HCT116 (cell line): ENCODE results near the gene PDK2. TPM values are rescaled to one million over a fixed set of nuclear protein-coding genes. Genes with fewer than 3 reads are reported as not detected.

Experiments
- ATAC-seq: fragments of 200-7000 bp; cut with Tn5 transposase; 2 replicates; pipeline ENCODE4 v1.9.1; 2020; ENCODE audit warnings: mild to moderate bottlenecking, moderate library complexity
- BruUV-seq: library from RNA; stranded (reverse); fragments of 400-500 nt; replicated peaks from 2 replicates; lab custom pipeline; 2021; lab: Mats Ljungman, UMichigan
- CTCF ChIA-PET: fragments of 300-600 bp; sonication (Branson Sonifier 250); formaldehyde crosslinking; loops from one replicate; lab custom pipeline; 2021; ENCODE audit warnings: antibody characterized with exemption; lab: Charles Lee
- POLR2A ChIA-PET: fragments of 300-600, 350-600 bp; sonication (Branson Sonifier 250); formaldehyde crosslinking; loops from one replicate; lab custom pipeline; 2021; ENCODE audit warnings: antibody characterized with exemption; lab: Charles Lee
- RAD21 ChIA-PET, 2 experiments: fragments of 300-600 bp; sonication (Branson Sonifier 250); formaldehyde crosslinking; loops; one replicate each; lab custom pipeline; 2023; ENCODE audit warnings: low total read pairs in 2 of 2; ENCODE audit not compliant: uncharacterized antibody in 2 of 2, unreplicated experiment in 2 of 2, low non-redundant PET in 1 of 2; lab: Charles Lee
- DNase-seq: peaks from one replicate; pipeline ENCODE4 v3.0.0-alpha.2; 2010; ENCODE audit warnings: low read depth, low spot score
- H2AFZ ChIP-seq: fragments of 200-600 bp; shearing (Covaris generic), sonication (generic); 2 replicates; pipeline ENCODE4 v1.6.1; 2017; ENCODE audit warnings: low read depth, mixed run types, mixed read lengths, antibody characterized with exemption, low read length; ENCODE audit not compliant: poor library complexity, severe bottlenecking
- H3K27ac ChIP-seq: 2 replicates; pipeline ENCODE4 v1.5.1; 2012; ENCODE audit warnings: low read depth, low read length
- H3K27me3 ChIP-seq: fragments of 200-600 bp; sonication (generic); 2 replicates; pipeline ENCODE4 v1.6.1; 2016; ENCODE audit warnings: mixed run types, low read length, mixed read lengths; ENCODE audit not compliant: insufficient read depth
- H3K36me3 ChIP-seq, 2 experiments: fragments of 200-500 bp in 1 of 2; fragments of 200-600 bp in 1 of 2; sonication (Bioruptor generic) in 1 of 2; sonication (generic) in 1 of 2; 2 replicates each; pipeline versions ENCODE4 v1.5.1 to v1.6.1; 2014 to 2016; ENCODE audit warnings: low read length in 2 of 2, inconsistent platforms in 1 of 2, mixed read lengths in 1 of 2, mixed run types in 1 of 2; ENCODE audit not compliant: insufficient read depth in 2 of 2, control insufficient read depth in 1 of 2
- H3K4me1 ChIP-seq, 2 experiments: fragments of 200-600 bp in 1 of 2; sonication (generic) in 1 of 2; 2 replicates each; pipeline versions ENCODE4 v1.5.1 to v1.6.1; 2012 to 2017; ENCODE audit warnings: low read length in 2 of 2, inconsistent platforms in 1 of 2, mild to moderate bottlenecking in 1 of 2, mixed read lengths in 1 of 2, mixed run types in 1 of 2, moderate library complexity in 1 of 2; ENCODE audit not compliant: insufficient read depth in 2 of 2, control insufficient read depth in 1 of 2
- H3K4me2 ChIP-seq: fragments of 200-600 bp; sonication (generic); 2 replicates; pipeline ENCODE4 v1.6.1; 2017; ENCODE audit warnings: mixed run types, low read length, mixed read lengths
- H3K4me3 ChIP-seq, 2 experiments: fragments of 200-600 bp in 1 of 2; sonication (generic) in 1 of 2; replicated peaks in 1 of 2; 2 replicates each; pipeline ENCODE4 v1.5.1; 2011 to 2016; ENCODE audit warnings: low read length in 2 of 2, control low read depth in 1 of 2, low read depth in 1 of 2, mild to moderate bottlenecking in 1 of 2, mixed read lengths in 1 of 2, mixed run types in 1 of 2
- H3K79me2 ChIP-seq: fragments of 200-600 bp; sonication (generic); 2 replicates; pipeline ENCODE4 v1.6.1; 2017; ENCODE audit warnings: mild to moderate bottlenecking, mixed run types, low read length, moderate library complexity, mixed read lengths; ENCODE audit not compliant: insufficient read depth
- H3K9ac ChIP-seq: fragments of 200-600 bp; sonication (generic); 2 replicates; pipeline ENCODE4 v1.6.1; 2016; ENCODE audit warnings: low read length, mixed read lengths
- H3K9me2 ChIP-seq: fragments of 200-600 bp; sonication (generic), shearing (Covaris generic); 2 replicates; pipeline ENCODE4 v1.6.1; 2017; ENCODE audit warnings: mixed run types, mild to moderate bottlenecking, moderate library complexity; ENCODE audit not compliant: insufficient read depth
- H3K9me3 ChIP-seq, 2 experiments: fragments of 200-500 bp in 1 of 2; fragments of 200-600 bp in 1 of 2; sonication (Bioruptor generic) in 1 of 2; sonication (generic) in 1 of 2; 2 replicates each; pipeline ENCODE4 v1.6.1; 2014 to 2017; ENCODE audit warnings: low read length in 2 of 2, mixed read lengths in 2 of 2, inconsistent platforms in 1 of 2, low read depth in 1 of 2, mild to moderate bottlenecking in 1 of 2, mixed run types in 1 of 2, moderate library complexity in 1 of 2; ENCODE audit not compliant: control insufficient read depth in 1 of 2, insufficient read depth in 1 of 2
- H4K20me1 ChIP-seq: fragments of 200-600 bp; sonication (generic), shearing (Covaris generic); 2 replicates; pipeline ENCODE4 v1.6.1; 2017; ENCODE audit warnings: mixed run types, mild to moderate bottlenecking, moderate library complexity; ENCODE audit not compliant: insufficient read depth
- ATF3 ChIP-seq: IDR thresholded peaks from 2 replicates; pipeline ENCODE4 v1.6.1; 2012
- CBX3 ChIP-seq: IDR thresholded peaks from 2 replicates; pipeline ENCODE4 v1.6.1; 2012; ENCODE audit warnings: low read depth
- CEBPB ChIP-seq: IDR thresholded peaks from 2 replicates; pipeline ENCODE4 v1.6.1; 2012; ENCODE audit warnings: low read depth
- ELF1 ChIP-seq: IDR thresholded peaks from 2 replicates; pipeline ENCODE4 v1.6.1; 2012; ENCODE audit warnings: low read depth, borderline replicate concordance
- EZH2phosphoT487 ChIP-seq: fragments of 200-600 bp; IDR thresholded peaks from 2 replicates; pipeline ENCODE4 v1.6.1; 2018; ENCODE audit warnings: antibody characterized with exemption, borderline replicate concordance
- JUND ChIP-seq: IDR thresholded peaks from 2 replicates; pipeline ENCODE4 v1.6.1; 2012
- MAX ChIP-seq: IDR thresholded peaks from 2 replicates; pipeline ENCODE4 v1.6.1; 2012
- POLR2A ChIP-seq: IDR thresholded peaks from 2 replicates; pipeline ENCODE4 v1.7.0; 2011; ENCODE audit warnings: borderline replicate concordance; ENCODE audit not compliant: insufficient read depth, insufficient read length; ENCODE audit errors: extremely low read depth
- POLR2AphosphoS5 ChIP-seq: IDR thresholded peaks from 2 replicates; pipeline ENCODE4 v1.6.1; 2011; ENCODE audit warnings: mild to moderate bottlenecking, low read depth, low read length, moderate library complexity
- RAD21 ChIP-seq: IDR thresholded peaks from 2 replicates; pipeline ENCODE4 v1.6.1; 2012; ENCODE audit warnings: low read depth, mild to moderate bottlenecking
- SP1 ChIP-seq: IDR thresholded peaks from 2 replicates; pipeline ENCODE4 v1.6.1; 2012; ENCODE audit warnings: low read depth
- SRF ChIP-seq: IDR thresholded peaks from 2 replicates; pipeline ENCODE4 v1.6.1; 2012; ENCODE audit warnings: low read depth
- YY1 ChIP-seq: IDR thresholded peaks from 2 replicates; pipeline ENCODE4 v1.6.1; 2011; ENCODE audit warnings: low read length, low read depth, moderate library complexity, mild to moderate bottlenecking; ENCODE audit not compliant: insufficient replicate concordance; ENCODE audit errors: extremely low read depth
- ZFX ChIP-seq: fragments of 450-650 bp; IDR thresholded peaks from 2 replicates; pipeline ENCODE4 v1.6.1; 2017
- intact Hi-C: fragments of 100-400 bp; cut with micrococcal nuclease; formaldehyde crosslinking; loops from 2 replicates; pipeline ENCODE4 v1.10.0; 2022
- total RNA-seq: library from RNA; stranded (reverse); gene quantifications from one replicate; pipeline ENCODE4 v1.2.1, GENCODE V29; 2021; ENCODE audit not compliant: unreplicated experiment
- TF ChIP-seq, protein P1 (sequence below): IDR thresholded peaks from 2 replicates; pipeline ENCODE4 v1.6.1; 2011; ENCODE audit warnings: mild to moderate bottlenecking, low read length, moderate library complexity; ENCODE audit not compliant: insufficient replicate concordance; ENCODE audit errors: extremely low read depth
- TF ChIP-seq, protein P2 (sequence below), 3 experiments: fragments of 200-600 bp in 1 of 3; sonication (generic) in 1 of 3; IDR thresholded peaks in 2 of 3; conservative IDR thresholded peaks in 1 of 3; 2 replicates each; pipeline ENCODE4 v1.5.1; 2012 to 2017; ENCODE audit warnings: low read depth in 2 of 3, low read length in 2 of 3, antibody characterized with exemption in 1 of 3, borderline replicate concordance in 1 of 3, control low read depth in 1 of 3, mild to moderate bottlenecking in 1 of 3, mixed read lengths in 1 of 3, mixed run types in 1 of 3, moderate library complexity in 1 of 3; ENCODE audit not compliant: insufficient read depth in 1 of 3

The PDK2 gene
- total RNA-seq, 1 experiment from 2014 or later, result 39.1 TPM

- ChIA-PET POLR2A (no interaction called here), CTCF (interaction anchor here (2.5 kb wide), 1 partner anchor 16 kb away, joined by 7 read pairs; no protein-coding TSS in a partner anchor), RAD21 (no interaction called here)
- no peak for ATAC-seq
- Histone ChIP-seq H3K9me3 (no peaks in the 10 kb centered on the region), H3K9ac (no peak overlapping the region), H3K4me1 (peaks cover 0 to 13% of the 10 kb centered on the region in 2 experiments; a peak in 2 of 4 replicates), H2AFZ (no peak overlapping the region), H3K4me2 (no peak overlapping the region), H4K20me1 (no peaks in the 10 kb centered on the region), H3K27me3 (no peaks in the 10 kb centered on the region), H3K9me2 (no peaks in the 10 kb centered on the region), H3K27ac (no peak overlapping the region), H3K36me3 (peaks cover 0 to 5% of the 10 kb centered on the region in 2 experiments; a peak in 1 of 4 replicates), H3K79me2 (no peaks in the 10 kb centered on the region), H3K4me3 (no peak overlapping the region)
- no peak for DNase-seq
- no TSS peak for BruUV-seq
- intact Hi-C loops, result no loop called here
- TF ChIP-seq CEBPB (no peak), POLR2AphosphoS5 (no peak), ATF3 (no peak)
Observed at GRCh38 chr17:50109785-50110184, 14.6 kb downstream of the PDK2 start.

- H3K9ac ChIP-seq, result no peak overlapping the region
- no peak overlapping the region for H2AFZ ChIP-seq
- no peaks in the 10 kb centered on the region for H3K27me3 ChIP-seq
- no peaks in the 10 kb centered on the region for H3K79me2 ChIP-seq
- no peaks in the 10 kb centered on the region for H4K20me1 ChIP-seq
- TSS peak; percentile 14 for BruUV-seq
- no peaks in the 10 kb centered on the region for H3K9me3 ChIP-seq
- no peak overlapping the region for H3K27ac ChIP-seq
- ATAC-seq (no peak), DNase-seq (no peak)
- no peaks in the 10 kb centered on the region for H3K9me2 ChIP-seq
- POLR2A ChIA-PET, result no interaction called here
- peaks cover 0 to 5% of the 10 kb centered on the region in 2 experiments; a peak in 1 of 4 replicates for H3K36me3 ChIP-seq
- peaks cover 0 to 16% of the 10 kb centered on the region in 2 experiments; a peak in 2 of 4 replicates for H3K4me1 ChIP-seq
- CTCF ChIA-PET, result interaction anchor here (1.4 to 2.5 kb wide), 3 partner anchors 16 to 50 kb away, joined by 3 to 10 read pairs (median 7); partner anchors contain the start of gene PDK2
- no peak overlapping the region for H3K4me2 ChIP-seq
- RAD21 ChIA-PET, result no interaction called here
- H3K4me3 ChIP-seq, result no peak overlapping the region
- intact Hi-C loops, result no loop called here
- TF ChIP-seq SP1 (no peak), ZFX (no peak), CEBPB (no peak), JUND (no peak), YY1 (no peak), POLR2A (no peak), CBX3 (no peak), RAD21 (no peak), SRF (no peak), EZH2phosphoT487 (no peak), MAX (no peak), POLR2AphosphoS5 (no peak), ELF1 (no peak)
- TF ChIP-seq, protein P1, sequence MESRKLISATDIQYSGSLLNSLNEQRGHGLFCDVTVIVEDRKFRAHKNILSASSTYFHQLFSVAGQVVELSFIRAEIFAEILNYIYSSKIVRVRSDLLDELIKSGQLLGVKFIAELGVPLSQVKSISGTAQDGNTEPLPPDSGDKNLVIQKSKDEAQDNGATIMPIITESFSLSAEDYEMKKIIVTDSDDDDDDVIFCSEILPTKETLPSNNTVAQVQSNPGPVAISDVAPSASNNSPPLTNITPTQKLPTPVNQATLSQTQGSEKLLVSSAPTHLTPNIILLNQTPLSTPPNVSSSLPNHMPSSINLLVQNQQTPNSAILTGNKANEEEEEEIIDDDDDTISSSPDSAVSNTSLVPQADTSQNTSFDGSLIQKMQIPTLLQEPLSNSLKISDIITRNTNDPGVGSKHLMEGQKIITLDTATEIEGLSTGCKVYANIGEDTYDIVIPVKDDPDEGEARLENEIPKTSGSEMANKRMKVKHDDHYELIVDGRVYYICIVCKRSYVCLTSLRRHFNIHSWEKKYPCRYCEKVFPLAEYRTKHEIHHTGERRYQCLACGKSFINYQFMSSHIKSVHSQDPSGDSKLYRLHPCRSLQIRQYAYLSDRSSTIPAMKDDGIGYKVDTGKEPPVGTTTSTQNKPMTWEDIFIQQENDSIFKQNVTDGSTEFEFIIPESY, result no peak
- TF ChIP-seq, protein P2, sequence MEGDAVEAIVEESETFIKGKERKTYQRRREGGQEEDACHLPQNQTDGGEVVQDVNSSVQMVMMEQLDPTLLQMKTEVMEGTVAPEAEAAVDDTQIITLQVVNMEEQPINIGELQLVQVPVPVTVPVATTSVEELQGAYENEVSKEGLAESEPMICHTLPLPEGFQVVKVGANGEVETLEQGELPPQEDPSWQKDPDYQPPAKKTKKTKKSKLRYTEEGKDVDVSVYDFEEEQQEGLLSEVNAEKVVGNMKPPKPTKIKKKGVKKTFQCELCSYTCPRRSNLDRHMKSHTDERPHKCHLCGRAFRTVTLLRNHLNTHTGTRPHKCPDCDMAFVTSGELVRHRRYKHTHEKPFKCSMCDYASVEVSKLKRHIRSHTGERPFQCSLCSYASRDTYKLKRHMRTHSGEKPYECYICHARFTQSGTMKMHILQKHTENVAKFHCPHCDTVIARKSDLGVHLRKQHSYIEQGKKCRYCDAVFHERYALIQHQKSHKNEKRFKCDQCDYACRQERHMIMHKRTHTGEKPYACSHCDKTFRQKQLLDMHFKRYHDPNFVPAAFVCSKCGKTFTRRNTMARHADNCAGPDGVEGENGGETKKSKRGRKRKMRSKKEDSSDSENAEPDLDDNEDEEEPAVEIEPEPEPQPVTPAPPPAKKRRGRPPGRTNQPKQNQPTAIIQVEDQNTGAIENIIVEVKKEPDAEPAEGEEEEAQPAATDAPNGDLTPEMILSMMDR (IDR thresholded peaks at IDR 0.05 in 2 of 3, conservative IDR thresholded peaks at IDR 0.05 in 1 of 3; ENCODE audit: borderline replicate concordance in 1 of 3, insufficient read depth in 1 of 3, low read depth in 2 of 3, low read length in 2 of 3), result no peak
Observed at GRCh38 chr17:50110591-50111349, 15.6 kb downstream of the PDK2 start.
